Esophagus (tissue), 2 donors: ENCODE data around the gene RNF39. TPM values are rescaled to one million over a fixed set of nuclear protein-coding genes. Genes with fewer than 3 reads are reported as not detected.
"Not testable (repeated sequence)": the region's sequence is repeated elsewhere in the genome, so short reads cannot be mapped to it uniquely, and the experiment has no call there.

Experiments used
- H3K27ac ChIP-seq, 2 donors: one replicate each; pipeline ENCODE4 v1.5.1; 2013; ENCODE audit warnings: low read depth in 2 of 2, mild to moderate bottlenecking in 2 of 2, inconsistent platforms in 1 of 2, low read length in 1 of 2, moderate library complexity in 1 of 2
- H3K27me3 ChIP-seq, 2 donors: one replicate each; pipeline ENCODE4 v1.6.1; 2013; ENCODE audit warnings: low read length in 2 of 2, control low read depth in 1 of 2, mild to moderate bottlenecking in 1 of 2; ENCODE audit not compliant: insufficient read depth in 2 of 2, control insufficient read depth in 1 of 2
- H3K36me3 ChIP-seq, 2 donors: one replicate each; pipeline ENCODE4 v1.6.1; 2013; ENCODE audit warnings: low read length in 1 of 2; ENCODE audit not compliant: control insufficient read depth in 2 of 2, insufficient read depth in 2 of 2
- H3K4me1 ChIP-seq, 2 donors: one replicate each; pipeline ENCODE4 v1.6.1; 2013; ENCODE audit warnings: low read length in 1 of 2; ENCODE audit not compliant: control insufficient read depth in 2 of 2, insufficient read depth in 2 of 2
- H3K4me3 ChIP-seq, 2 donors: one replicate each; pipeline ENCODE4 v1.5.1; 2013; ENCODE audit warnings: low read length in 2 of 2, mild to moderate bottlenecking in 2 of 2, low read depth in 1 of 2, moderate library complexity in 1 of 2
- H3K9me3 ChIP-seq, 2 donors: one replicate each; pipeline ENCODE4 v1.6.1; 2013; ENCODE audit warnings: mild to moderate bottlenecking in 2 of 2, low read depth in 1 of 2, low read length in 1 of 2, moderate library complexity in 1 of 2; ENCODE audit not compliant: control insufficient read depth in 2 of 2, insufficient read depth in 1 of 2
- WGBS, 2 donors: extraction: QIAGEN DNeasy Blood & Tissue Kit; methylation state at CpG; one replicate each; pipeline ENCODE4 v1.1.7; 2013; 5-methylcytosine and 5-hydroxymethylcytosine counted together
- polyA plus RNA-seq, 2 donors: library from polyadenylated mRNA; stranded (reverse); fragments of 200-250 nt; gene quantifications; one replicate each; pipeline ENCODE4 v1.2.3, GENCODE V29; 2013
- donor health status: healthy with polysubstance abuse.
- donor health status: Bipolar disorder and iron deficiency.

Gene RNF39, protein sequence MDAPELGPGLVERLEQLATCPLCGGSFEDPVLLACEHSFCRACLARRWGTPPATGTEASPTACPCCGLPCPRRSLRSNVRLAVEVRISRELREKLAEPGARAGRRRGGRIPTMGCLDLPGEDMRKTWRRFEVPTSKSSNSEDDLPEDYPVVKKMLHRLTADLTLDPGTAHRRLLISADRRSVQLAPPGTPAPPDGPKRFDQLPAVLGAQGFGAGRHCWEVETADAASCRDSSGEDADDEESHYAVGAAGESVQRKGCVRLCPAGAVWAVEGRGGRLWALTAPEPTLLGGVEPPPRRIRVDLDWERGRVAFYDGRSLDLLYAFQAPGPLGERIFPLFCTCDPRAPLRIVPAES
- polyA plus RNA-seq = 10 to 100 TPM; 11.8 to 15.6 TPM

GRCh38 chr6:30075094-30075789 lies at the start of gene RNF39:
Gene RNF39 (minus strand): TSS chr6:30075769. CDS start chr6:30075585, 184 bp downstream.
- Histone ChIP-seq H3K27me3 (no peaks in the 10 kb centered on the region), H3K36me3 (peaks cover 0 to 6% of the 10 kb centered on the region in 2 donors), H3K27ac (peak within 1 kb of the TSS; percentile 31 to 73), H3K4me1 (peaks cover 7 to 9% of the 10 kb centered on the region in 2 donors), H3K9me3 (no peaks in the 10 kb centered on the region), H3K4me3 (peak within 1 kb of the TSS; percentile 61 to 64)
- WGBS, 2 donors = 1 to 2% methylated on average over 55 to 64 of the region's 64 CpGs

GRCh38 chr6:30122515-30122914 lies 46.9 kb upstream of the RNF39 start:
- Histone ChIP-seq H3K9me3 (no peaks in the 10 kb centered on the region), H3K27ac (no peak overlapping the region), H3K4me1 (no peaks in the 10 kb centered on the region), H3K27me3 (peaks cover 0 to 3% of the 10 kb centered on the region in 2 donors), H3K4me3 (no peak overlapping the region), H3K36me3 (no peaks in the 10 kb centered on the region)
- WGBS, 2 donors = 42 to 47% methylated on average over 2 of the region's 2 CpGs

DNA sequence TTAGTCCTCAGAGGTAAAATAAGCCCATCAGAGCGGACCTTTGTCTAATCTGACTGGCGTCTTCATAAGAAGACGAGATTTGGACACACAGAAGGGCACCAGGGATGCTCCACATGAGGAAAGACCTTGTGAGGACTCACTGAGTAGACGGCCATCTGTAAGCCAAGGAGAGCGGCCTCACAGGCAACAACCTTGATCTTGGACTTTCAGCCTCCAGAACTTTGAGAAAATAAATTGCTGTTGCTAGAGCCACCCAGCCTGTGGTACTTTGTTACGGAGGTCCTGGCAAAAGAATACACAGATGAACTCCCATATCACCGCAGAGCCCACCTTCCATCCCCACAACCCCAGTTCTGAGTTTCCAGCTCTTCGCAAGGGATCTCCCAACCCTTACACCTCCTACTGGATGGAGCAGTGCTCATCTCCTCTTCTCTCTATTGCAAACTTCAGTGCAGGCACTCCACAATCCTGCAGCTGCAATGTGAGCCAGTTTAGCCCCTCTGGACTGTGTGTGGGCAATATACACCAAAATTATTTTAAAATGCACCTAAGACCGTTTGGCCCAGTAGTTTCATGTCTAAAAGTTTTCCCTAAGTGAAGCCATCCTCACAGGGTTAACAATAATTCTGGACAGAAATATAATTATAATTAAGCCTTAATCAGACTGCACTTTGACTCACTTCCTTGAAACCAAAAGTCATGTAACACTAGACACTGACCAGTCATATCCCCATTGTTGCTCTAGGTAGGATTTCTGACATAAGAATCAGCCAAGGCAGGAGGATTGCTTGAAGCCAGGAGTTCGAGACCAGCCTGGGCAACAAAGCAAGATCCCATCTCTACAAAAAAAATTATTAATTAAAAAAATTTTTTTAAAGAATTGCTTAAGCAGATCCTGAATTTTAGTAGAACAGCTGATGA lies 46.1 kb upstream of the RNF39 start:
- H3K4me3 ChIP-seq = no peak overlapping the region
- H3K9me3 ChIP-seq = no peaks in the 10 kb centered on the region
- H3K36me3 ChIP-seq = no peaks in the 10 kb centered on the region
- H3K4me1 ChIP-seq = no peaks in the 10 kb centered on the region
- 78 to 83% methylated on average over 10 of the region's 10 CpGs for WGBS, 2 donors
- peaks cover 0 to 3% of the 10 kb centered on the region in 2 donors for H3K27me3 ChIP-seq
- no peak overlapping the region for H3K27ac ChIP-seq

- not testable (repeated sequence) for H3K4me3 ChIP-seq, H3K36me3 ChIP-seq, H3K27ac ChIP-seq, H3K27me3 ChIP-seq, H3K4me1 ChIP-seq, H3K9me3 ChIP-seq
- WGBS, 2 donors = 87 to 92% methylated on average over 5 of the region's 5 CpGs
Measured at GRCh38 chr6:30118691-30119090, 43.1 kb upstream of the RNF39 start.

DNA sequence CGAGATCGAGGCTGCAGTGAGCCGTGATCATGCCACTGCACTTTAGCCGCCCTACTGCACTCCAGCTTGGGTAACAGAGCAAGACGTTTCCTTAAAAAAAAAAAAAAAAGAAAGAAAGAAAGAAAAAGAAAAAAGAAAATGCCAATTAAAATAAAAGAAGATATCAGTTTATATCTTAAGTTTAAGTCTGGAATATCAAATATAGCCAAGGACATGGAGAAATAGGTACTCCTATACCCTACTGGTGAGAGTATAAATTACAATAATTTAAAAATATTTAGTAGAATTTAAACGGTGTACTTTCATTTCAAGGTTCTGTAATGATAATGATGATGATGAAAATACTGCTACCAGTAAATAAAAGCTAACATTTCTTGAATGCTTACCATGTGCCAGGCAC lies 41.2 kb upstream of the RNF39 start:
- 78 to 79% methylated on average over 6 of the region's 6 CpGs for WGBS, 2 donors
- H3K4me3 ChIP-seq = no peak overlapping the region
- H3K4me1 ChIP-seq = no peaks in the 10 kb centered on the region
- H3K36me3 ChIP-seq = no peaks in the 10 kb centered on the region
- H3K9me3 ChIP-seq = no peaks in the 10 kb centered on the region
- H3K27ac ChIP-seq = no peak overlapping the region
- no peaks in the 10 kb centered on the region for H3K27me3 ChIP-seq

- H3K9me3 ChIP-seq = no peaks in the 10 kb centered on the region
- no peaks in the 10 kb centered on the region for H3K27me3 ChIP-seq
- no peaks in the 10 kb centered on the region for H3K36me3 ChIP-seq
- no peak overlapping the region for H3K4me3 ChIP-seq
- WGBS, 2 donors = 39 to 46% methylated on average over 1 of the region's 1 CpG
- H3K4me1 ChIP-seq = no peaks in the 10 kb centered on the region
- no peak overlapping the region for H3K27ac ChIP-seq
Measured at GRCh38 chr6:30113841-30114240, 38.3 kb upstream of the RNF39 start.

GRCh38 chr6:30113003-30113759 lies 37.6 kb upstream of the RNF39 start, which contains the start of gene TRIM31:
Gene TRIM31 (minus strand): TSS chr6:30113090. CDS start chr6:30112805, 285 bp downstream.
- Histone ChIP-seq H3K27me3 (no peaks in the 10 kb centered on the region), H3K36me3 (no peaks in the 10 kb centered on the region), H3K27ac (no peak within 1 kb of the TSS), H3K4me1 (no peaks in the 10 kb centered on the region), H3K4me3 (no peak within 1 kb of the TSS), H3K9me3 (no peaks in the 10 kb centered on the region)
- 61 to 80% methylated on average over 3 of the region's 3 CpGs for WGBS, 2 donors

DNA sequence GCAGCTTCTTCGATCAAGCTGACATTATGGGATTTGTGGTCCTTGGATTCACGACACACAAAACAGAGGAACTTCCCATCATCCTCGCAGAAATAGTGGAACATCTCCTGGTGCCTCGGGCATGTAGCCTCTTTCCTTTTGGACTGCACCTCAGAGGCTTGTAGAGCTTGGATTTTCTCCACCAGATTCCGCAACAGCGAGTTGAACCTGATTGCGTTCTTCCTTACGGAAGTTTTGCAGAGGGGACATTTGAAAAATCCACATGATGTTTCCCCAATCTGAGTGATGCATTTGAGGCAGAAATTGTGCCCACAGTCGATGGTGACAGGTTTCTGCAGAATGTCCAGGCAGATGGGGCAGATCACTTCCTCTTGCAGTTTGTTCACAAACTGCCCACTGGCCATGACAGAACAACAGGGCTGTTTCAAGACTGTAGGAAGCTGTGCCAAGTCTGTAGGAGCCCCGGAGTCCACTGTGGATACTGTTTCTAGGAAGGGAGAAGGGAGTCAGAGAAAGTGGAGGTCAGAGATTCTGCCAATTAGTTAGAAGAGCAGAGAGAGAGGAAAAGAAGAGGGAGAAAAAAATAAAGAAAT lies 36.9 kb upstream of the RNF39 start:
- no peak overlapping the region for H3K27ac ChIP-seq
- no peaks in the 10 kb centered on the region for H3K9me3 ChIP-seq
- H3K36me3 ChIP-seq = no peaks in the 10 kb centered on the region
- no peaks in the 10 kb centered on the region for H3K4me1 ChIP-seq
- H3K4me3 ChIP-seq = no peak overlapping the region
- 75 to 77% methylated on average over 10 of the region's 10 CpGs for WGBS, 2 donors
- H3K27me3 ChIP-seq = no peaks in the 10 kb centered on the region
